Left renal pelvis (tissue), 4 donors: ENCODE measurements around the gene OMP. TPM values are rescaled to one million over a fixed set of nuclear protein-coding genes. Genes with fewer than 3 reads are reported as not detected.
A peak's percentile ranks its signal among the peaks of the same experiment; 100 is the strongest.
"Not testable (repeated sequence)": the region's sequence is repeated elsewhere in the genome, so short reads cannot be mapped to it uniquely, and the experiment has no call there.

Experiments used
- DNase-seq, 4 donors: peaks; one replicate each; pipeline ENCODE4 v3.0.0-alpha.2; 2013; ENCODE audit warnings: low read depth in 4 of 4, low spot score in 3 of 4
- polyA plus RNA-seq, 4 donors: library from polyadenylated mRNA; unstranded; fragments of 120-200 nt; gene quantifications; one replicate each; pipeline ENCODE4 v1.2.1, GENCODE V29; 2013; ENCODE audit not compliant: insufficient read length in 4 of 4

The OMP gene
- polyA plus RNA-seq, 4 donors = 0.50 to 0.53 TPM; not detected in 2

GRCh38 chr11:77084581-77085191 lies 18.0 kb upstream of the OMP start:
- DNase-seq = no peak

GRCh38 chr11:77085652-77086051 lies 17.0 kb upstream of the OMP start:
- DNase-seq = no peak

- no peak for DNase-seq
Observed at GRCh38 chr11:77086521-77087472, 15.8 kb upstream of the OMP start.

- no peak for DNase-seq
Observed at GRCh38 chr11:77087723-77088225, 14.9 kb upstream of the OMP start.

GRCh38 chr11:77088236-77089003 lies 14.2 kb upstream of the OMP start:
- DNase-seq = peak in 1 of 4 donors; percentile 40

- no peak for DNase-seq
Observed at GRCh38 chr11:77089004-77089545, 13.6 kb upstream of the OMP start.

GRCh38 chr11:77090046-77090372 lies 12.6 kb upstream of the OMP start:
- DNase-seq = no peak

GRCh38 chr11:77090373-77091111 lies 12.1 kb upstream of the OMP start:
- no peak for DNase-seq

GRCh38 chr11:77091146-77091940 lies 11.3 kb upstream of the OMP start:
- peak in 3 of 4 donors; percentile 31 to 36 (median 34) for DNase-seq

- DNase-seq = no peak
Observed at GRCh38 chr11:77092382-77092781, 10.3 kb upstream of the OMP start.

GRCh38 chr11:77093056-77093891 lies 9.4 kb upstream of the OMP start:
- no peak for DNase-seq

- DNase-seq = no peak
Observed at GRCh38 chr11:77093987-77094840, 8.4 kb upstream of the OMP start.

GRCh38 chr11:77094841-77095365 lies 7.7 kb upstream of the OMP start:
- no peak for DNase-seq

- DNase-seq = no peak
Observed at GRCh38 chr11:77095551-77096490, 6.8 kb upstream of the OMP start.

- no peak for DNase-seq
Observed at GRCh38 chr11:77096591-77097019, 6.0 kb upstream of the OMP start.

- not testable (repeated sequence) for DNase-seq
Observed at GRCh38 chr11:77097180-77097579, 5.5 kb upstream of the OMP start.
